HG03108 (cell line): ENCODE data around the gene GNAQ.
A peak's percentile ranks its signal among the peaks of the same experiment; 100 is the strongest.

Experiments
- ATAC-seq: cut with Tn5 transposase; IDR thresholded peaks from one replicate; pipeline ENCODE4 v1.9.1; 2021; ENCODE audit warnings: moderate library complexity; ENCODE audit not compliant: unreplicated experiment

GNAQ gene

DNA sequence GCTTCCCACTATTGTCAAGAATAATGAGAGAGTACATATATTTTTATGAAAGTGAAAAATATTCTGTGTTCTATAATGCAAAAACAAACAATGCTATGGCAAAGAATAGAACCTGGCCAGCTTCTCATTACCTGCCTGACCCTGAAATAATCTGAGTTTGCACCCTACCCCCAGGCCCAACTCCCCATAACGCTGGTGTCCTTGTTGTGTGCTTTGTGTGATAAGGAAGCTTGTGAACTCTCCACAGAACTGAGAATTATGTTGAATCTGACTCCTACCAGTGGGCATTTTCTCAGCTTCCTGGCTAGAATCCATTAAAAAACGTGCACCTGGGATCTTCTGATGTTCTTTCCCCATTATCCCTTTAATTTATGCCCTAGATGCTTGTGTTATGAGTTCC is 205.5 kb downstream of the GNAQ start:
- no peak for ATAC-seq

DNA sequence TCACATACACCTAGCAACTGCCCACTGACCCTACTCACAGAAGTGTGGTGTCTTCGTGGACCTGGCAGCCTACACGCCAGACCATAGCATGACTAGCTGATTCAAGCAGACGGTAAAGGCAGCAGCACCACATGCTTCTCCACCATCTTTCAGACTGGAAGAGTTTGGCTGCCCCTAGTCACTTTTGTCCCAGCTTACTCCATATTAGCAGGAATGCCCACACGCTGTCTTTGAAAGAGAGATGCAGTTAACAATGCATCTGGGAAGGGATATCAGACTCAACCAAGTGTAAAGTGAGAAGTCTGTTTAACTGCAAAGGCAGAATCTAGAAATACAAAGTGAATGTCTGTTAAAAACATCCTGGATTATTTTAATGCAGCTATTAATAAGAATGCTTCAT is 206.2 kb downstream of the GNAQ start:
- ATAC-seq, result no peak

DNA sequence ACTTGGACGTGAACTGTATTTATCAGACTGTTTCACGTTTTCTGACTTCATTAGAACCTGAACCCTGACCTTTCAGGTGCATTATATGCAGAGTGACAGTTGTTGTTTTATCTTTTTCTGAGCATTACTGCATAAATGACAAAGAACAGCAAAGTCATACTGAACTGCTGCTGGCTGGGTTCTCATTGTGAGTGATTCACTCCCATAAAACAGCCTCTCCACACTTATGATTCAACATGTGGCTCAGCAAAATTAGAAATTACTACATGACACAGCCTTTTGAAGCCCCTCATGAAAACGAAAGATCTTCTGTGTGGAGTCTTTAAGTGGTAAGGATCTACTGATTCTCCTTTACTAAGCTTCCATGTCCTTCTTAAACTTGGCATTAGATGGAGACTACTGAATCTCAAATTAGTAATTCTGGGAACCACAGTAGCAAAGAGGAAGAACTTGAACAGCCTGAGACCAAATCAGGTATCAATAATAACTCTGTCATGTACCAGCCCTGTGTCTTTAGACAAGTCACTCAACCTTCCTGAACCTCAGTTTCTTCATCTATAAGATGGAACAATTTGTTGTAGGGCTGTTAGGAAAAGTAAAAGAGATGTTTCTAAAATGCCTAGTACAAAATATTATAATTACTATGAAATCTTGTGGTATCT is 211.2 kb downstream of the GNAQ start:
- ATAC-seq, result no peak

DNA sequence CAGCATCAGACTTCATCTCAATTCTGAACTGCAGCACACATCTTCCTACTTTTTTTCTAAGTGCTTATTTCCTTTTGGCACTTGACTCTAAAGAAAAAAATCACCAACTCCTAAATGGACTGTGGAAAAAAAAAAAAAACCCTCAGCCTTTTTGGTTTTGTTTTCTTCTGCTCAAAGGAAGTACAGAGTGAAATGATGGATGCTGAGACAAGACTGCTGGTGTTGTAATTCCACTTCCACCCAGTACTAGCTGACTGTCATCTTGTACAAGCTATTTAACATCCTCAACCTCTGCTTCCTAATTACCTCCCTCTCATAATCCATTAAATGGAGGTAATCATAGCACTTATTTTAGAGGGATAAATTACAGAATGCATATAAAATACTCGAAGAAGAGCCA is 212.0 kb downstream of the GNAQ start:
- ATAC-seq, result peak; percentile 78

DNA sequence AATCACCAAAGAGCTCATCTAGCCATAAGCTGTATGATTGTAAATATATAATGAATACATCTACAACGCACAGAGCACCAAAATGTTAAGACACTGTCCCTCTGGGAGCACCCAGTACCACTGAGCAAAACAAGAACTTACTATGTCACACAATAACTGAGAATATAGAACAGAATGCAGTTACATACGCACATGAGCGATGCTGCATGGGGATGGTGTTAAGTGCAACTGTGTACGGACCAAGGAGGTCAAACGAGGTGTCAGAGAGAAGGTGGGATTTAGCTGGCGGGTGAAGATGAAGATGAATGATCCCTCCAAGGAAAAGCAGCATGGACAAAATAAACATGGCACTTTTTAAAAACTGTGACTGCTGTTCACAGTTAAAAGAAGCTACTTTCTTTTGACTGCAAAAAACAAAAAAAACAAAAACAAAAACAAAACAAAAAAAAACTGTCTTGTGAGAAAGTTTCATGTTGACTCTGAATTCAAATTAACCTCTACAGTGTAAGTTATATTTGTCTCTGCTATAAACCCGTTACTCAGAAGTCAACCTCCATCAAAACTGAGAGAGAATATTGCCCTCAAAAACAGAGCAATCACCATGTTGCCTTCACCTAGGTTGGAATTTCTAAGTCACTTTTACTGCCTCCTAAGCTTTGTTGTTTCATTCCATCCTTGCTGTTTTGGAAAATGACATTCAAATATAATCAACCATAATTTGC is 213.9 kb downstream of the GNAQ start:
- ATAC-seq, result no peak

DNA sequence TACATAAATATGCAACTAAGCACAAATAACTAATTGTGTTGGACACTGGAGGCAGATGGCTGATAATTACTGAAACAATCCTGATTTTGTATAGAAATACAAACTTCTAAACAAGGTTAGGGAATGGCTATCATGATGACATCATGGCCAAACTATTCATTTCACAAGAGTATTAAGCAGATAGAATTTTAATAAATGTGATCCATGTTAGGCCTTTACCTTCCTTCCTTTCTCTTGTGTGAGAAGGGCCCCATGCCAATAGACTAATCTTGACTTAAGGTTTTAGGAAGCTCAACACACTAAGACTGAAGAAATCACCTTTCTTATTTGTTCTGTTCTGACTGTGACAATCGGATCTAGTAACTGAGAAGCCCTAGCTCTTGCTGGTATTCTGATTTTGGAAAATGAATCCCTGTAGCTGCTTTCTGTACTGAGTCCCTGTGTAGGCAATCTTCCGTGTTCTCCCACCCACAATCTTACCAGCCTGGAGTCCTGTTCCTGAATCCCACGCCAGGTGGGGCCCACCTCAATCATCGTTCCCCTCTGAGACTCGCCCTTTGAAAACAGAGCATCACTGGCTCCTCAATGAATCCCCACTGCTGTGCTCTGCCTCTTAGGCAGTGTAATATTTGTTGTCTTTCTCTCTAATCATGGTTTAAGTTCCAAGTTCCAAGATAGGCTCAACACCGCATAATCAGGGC is 214.8 kb downstream of the GNAQ start:
- ATAC-seq, result no peak

DNA sequence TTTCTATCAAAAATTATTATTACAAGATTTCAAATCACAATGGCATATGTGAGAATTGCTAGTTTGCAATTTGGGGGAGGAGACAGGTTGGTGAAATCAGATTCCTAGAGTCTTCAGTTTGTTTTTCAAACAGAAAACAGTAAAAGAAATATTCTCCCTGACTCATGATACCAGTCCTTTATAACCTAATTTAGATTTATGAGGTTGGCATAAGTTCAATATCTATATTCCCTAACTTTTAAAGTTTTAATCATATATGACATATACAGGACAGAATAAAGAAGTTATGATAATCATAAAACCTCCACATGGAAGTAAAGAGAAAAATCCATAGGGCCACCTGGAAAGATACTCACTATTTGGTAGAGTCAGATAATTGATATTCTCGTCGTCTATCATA is 216.4 kb downstream of the GNAQ start:
- no peak for ATAC-seq

DNA sequence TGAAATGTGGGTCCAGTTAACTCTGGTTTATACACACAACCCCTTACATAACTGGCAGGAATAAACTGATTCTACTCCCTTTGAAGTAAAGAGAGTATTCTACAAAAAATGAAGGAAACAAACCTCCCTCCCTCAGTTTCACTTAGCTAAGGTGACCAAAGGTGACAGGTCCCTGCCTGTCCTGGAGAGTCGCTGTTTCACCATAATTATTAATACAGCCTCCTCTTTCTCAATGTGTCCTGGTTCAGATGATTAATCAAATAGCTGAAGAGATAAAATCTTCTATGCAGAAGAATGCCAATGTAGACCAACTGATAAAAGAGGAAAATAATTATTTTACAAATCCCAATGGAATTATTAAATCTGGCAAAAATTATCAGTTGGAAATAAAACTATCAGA is 219.8 kb downstream of the GNAQ start:
- ATAC-seq, result no peak

DNA sequence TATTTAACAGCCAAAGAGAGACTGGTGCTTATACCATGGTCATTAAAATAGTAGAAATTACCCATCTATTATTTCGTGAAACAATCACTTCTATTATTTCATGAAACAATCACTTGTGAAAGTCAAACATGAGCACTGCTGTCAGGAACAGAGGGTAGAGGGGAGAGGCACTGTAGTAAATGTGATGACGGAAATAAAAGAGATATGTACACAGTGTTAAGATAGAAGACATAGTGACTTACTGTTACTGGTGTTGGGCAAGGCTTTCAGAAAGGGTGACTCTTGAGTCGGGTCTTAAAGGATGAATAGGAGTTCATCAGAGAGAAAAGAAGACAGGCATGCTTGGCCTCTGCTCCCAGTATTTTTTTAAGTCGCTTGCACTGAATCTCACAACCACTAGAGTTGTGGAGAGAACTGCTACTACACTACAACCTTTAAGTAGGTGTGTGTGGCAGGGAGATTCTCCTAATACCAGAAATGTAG is 220.9 kb downstream of the GNAQ start:
- no peak for ATAC-seq

DNA sequence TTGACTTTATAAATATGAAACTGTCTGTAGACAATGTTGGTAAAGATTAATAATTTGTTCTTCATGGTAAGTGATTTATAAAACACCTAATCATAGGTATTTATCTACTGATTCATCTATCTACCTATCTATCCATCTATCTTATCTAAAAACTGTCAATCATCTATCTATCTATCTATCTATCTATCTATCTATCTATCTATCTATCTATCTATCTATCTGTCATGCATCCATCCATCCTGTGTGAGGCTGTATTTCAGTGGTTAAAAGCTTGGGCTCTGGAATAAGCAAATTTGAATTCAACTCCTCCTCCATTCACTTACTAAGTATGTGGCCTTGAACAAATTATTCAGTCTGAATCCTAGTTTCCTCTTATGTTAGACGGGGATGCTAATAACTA is 221.6 kb downstream of the GNAQ start:
- ATAC-seq, result no peak

DNA sequence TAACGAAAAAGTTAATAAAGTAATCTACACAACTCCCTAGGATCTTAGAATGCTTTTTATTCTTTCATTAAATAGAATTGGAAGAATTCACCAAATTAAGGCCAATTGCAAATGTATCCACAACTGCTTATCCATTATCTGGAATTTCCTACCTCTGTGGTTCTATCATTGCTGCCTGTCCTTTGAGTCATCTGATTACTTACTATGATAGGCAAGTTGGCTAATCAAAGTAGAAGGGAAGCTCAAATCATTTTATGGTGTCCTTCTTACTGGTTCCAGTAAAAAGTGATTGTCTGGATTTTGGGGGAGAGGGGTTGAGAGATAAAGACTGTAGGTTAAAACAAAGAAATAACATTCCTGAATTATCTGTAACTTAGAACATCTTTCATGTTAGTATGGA is 222.1 kb downstream of the GNAQ start:
- no peak for ATAC-seq

DNA sequence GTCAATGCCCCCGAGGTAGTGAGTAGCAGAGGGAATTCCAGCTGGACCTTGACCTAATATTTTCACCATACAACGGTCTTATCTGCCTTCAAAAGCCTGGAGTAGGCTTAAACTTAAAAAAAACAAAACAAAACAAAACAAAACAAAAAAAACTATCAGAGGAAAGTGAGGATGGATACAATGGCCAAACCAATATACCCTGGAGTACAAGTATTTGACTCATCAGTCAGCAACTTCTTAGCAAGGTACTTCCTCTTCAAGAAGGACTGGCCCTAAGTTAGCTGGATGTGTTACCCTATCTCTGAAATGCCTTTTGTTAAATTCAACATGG is 222.9 kb downstream of the GNAQ start:
- no peak for ATAC-seq

DNA sequence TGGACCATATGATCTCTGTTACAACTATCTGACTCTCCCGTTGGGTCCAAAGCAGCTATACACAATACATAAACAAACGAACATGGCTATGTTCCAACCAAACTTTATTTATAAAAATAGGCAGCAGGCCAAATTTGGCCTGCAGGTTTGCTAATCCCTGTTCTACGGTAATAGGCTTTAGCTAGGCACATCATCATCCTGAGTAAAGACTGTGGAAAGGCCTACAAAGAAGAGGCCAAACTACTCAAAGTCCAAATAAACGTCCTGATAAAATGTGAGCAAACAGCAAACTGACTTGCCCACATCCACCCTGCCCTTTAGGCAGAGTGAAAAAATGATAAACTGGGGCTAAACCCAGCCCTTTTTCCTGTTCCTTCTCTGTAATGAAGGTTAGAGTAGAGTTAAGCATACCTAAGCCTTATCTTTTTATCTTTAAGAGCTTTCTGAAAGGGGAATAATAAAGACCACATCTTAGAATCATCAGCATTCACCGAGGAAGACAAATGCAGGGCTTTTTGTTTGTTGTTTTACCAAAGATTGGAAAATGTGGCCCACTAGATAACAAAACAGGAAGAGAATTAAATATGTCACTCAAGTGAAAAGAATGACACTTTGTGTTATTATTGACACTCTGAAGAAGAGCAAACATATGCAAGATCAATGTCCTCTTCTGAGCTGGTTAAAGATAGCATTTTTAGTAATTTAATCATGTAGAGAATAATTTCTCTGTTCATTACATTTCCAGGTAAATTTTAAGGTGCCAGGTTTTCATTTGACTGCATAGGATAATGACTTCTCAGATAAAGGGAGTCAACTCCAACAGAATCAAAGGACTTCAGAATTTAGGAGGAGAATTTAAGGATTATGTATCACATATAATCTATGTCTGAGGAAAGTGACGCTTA is 223.5 kb downstream of the GNAQ start:
- ATAC-seq, result no peak

DNA sequence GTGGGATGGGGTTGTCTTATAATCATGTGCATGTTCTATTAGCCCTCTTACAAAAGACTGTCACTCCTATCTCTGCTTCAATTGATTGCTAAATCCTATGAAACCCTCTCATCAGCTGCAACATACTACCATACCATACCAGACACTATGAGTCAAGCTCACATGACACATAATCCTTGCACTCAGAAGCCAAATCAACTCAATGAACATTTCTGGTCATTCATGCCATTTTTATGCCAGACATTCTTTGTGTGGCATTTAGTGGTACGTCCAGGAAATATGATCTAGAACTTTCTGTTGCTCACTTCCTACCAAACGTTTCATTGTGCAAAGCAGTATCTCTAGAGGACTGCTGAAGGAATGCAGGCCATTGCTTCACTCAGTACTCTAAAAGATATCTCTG is 224.3 kb downstream of the GNAQ start:
- ATAC-seq, result no peak

DNA sequence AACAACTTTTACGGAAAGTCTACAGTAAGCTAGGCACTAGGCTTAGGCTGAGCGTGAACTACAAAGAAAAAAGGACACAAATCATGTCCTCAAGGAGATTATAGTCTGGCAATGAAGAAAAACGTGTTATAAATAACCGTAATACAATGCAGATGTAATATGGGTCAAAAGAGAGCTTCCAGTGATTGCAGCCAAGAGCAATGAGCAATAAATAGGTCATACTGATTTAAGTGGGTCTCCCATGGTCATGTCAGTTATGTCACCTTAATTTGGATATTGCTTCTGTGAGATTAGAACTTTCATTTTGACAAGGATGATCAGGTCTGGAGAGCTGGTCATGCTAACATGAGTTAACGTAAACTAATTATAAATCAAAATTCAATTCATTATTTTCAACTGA is 224.9 kb downstream of the GNAQ start:
- no peak for ATAC-seq

DNA sequence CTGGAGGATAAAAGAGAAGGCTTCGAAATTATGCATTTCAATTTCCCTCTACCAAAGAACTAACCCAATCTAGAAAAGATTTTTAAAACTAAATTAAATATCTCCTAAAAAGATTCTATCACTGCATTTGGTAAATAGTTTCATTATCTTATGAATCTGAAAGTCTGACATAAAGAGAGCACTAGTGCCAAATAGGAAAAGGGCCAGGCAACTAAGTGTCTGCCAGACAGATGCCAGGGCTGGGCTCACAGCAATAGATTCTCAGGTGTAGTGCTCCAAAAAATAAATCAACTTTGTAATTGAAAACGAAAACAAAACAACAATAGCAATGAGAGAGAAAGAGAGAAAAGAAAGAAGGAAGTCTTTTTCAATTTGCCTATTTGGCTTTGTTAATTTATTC is 225.8 kb downstream of the GNAQ start:
- no peak for ATAC-seq

DNA sequence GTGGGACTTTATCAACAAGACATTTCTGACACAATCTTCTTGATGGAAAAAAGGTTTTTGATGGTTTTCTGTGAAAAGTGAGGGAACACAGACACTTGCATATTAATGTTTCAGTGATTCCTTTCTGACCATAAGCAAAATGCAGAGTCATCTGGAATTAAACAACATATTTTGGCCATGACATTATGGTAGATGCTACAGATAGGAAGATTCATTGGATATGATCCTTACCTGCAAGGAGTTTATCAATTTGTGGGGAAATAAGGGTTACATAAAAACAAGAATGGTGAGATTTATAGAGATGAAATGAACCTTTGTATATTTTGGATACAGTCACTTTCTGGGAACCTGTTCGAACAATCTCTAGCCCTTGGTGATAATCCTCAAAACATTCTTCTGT is 228.2 kb downstream of the GNAQ start:
- no peak for ATAC-seq

DNA sequence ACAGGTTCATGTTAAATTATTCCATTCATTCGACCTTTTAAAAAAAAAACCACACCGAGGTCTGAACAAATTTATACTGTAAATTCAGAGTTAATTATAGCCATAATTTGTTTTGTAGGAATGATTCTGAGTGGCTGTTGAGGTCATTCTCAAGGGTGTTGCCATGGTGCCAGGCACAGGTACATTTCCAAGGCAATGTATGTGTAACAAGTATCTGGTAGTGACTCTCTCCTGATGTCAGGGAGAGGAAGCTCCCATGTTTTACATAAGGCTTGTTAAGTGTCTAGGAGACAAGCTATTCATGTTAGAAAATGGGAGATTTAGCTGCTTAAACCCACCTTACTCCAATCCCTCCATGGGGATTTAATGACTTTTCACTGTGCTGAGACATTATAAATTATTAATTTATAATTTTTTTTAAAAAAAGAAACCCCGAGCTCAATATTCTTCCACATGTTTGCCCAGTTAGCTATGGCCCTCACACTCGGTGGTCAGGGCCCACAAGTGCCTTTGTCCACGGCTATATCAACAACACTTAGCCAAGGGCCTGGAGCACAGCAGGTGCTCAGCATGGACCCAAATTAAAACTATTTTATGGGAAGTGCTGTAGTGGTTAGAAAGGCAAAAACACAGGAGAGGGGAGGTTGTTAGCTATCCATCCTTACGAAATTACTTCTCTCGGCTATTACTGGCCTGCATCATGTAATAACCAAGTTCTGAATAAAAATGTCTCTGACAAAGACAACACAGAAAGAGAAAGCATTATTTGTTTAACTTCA is 228.9 kb downstream of the GNAQ start:
- ATAC-seq, result no peak

DNA sequence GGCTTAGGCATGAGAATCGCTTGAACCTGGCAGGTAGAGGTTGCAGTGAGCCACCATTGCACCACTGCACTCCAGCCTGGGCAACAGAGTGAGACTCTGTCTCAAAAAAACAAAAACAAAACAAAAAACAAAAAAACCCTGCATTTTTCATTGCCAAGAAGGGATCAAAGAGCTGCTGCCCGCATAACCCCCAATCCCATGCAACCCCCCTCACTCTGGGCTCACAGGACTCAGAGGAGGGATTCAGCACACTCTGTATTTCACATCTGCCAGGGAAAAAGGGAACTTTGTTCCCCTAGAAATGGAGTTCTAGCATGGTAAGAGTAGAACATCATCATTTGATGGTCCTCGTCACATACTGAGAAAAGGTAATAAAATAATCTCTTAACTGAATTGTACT is 229.5 kb downstream of the GNAQ start:
- ATAC-seq, result no peak

DNA sequence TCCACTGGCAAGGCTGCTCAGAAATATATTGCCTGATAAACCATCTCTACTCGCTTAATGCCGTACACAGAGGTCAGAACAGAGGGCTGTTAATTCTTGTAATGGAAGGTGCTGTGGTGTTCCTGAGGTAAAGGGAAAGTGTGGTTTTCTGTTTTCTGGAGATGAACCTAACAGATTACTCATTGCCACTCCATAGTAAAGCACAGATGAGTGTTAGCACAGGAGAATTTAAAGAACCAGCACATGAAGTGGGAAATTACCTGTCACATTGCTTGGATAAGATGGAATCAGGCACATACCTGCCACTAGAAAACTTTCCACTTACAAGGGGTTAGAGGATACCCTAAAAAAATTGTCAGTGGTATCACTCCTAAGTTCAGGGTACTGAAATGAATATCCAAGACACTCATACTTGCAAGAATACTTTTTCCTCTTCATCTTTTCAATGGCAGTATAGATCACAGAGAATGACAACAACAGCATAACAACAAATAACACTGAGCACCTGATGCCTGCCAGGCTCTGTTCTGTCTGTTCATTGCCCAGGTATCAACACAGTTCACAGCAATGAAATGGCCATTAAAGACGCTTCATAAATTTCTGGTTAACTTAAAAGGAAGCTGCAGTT is 230.6 kb downstream of the GNAQ start:
- ATAC-seq, result no peak
